Right lobe of liver (tissue), 4 donors: ENCODE results near the gene LTBP1.

Experiments used
- CTCF ChIP-seq, 4 donors: fragments of 200-600 bp in 3 of 4; fragments of 450-650 bp in 1 of 4; IDR thresholded peaks; one replicate each; pipeline versions ENCODE4 v1.5.1 to v1.8.0; 2016 to 2022; ENCODE audit warnings: antibody characterized with exemption in 4 of 4, mild to moderate bottlenecking in 2 of 4
- POLR2A ChIP-seq: fragments of 450-650 bp; IDR thresholded peaks from one replicate; pipeline ENCODE4 v1.6.1; 2017; ENCODE audit warnings: antibody characterized with exemption, mild to moderate bottlenecking
- donor health status: DM: no; HTN: no; CAD: no.
- donor health status: DM: no; HTN: no; CAD: no.
- donor health status: DM: no; HTN: yes; CAD: no.

DNA sequence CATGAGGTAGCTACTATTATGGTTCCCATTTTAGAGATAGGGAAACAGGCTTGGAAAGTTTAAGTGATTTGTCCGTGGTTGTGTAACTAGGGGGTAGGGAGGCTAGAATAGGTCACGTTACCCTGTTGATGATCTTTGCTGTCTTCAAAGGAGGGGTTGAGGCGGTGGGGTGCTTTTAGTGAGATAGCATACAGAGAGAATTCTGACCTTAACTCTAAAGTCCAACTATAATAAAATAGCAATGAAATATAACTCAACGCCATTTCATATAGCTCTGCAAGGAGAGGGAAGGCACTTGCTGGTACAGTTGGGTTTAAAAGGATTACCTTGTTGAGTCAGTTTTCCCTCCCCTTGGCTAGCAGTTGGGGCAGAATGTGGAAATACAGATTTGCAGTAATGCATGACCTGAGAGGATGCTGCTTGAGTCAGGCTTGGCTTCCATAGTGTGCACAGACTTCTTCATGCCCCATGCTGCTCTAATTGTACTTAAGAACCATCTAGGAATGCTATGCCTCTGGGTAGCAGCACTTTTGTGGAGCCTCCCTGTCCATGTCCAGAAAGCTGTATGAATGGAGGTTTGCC, 143.9 kb downstream of the LTBP1 start:
- no peak for TF ChIP-seq CTCF (IDR thresholded peaks at IDR 0.05)
- TF ChIP-seq POLR2A: no peak
